GM12874 (cell line): ENCODE data around the gene ATP1A4.

Experiments used
- CTCF ChIP-seq: IDR thresholded peaks from 2 replicates; pipeline ENCODE4 v1.5.1; 2011; ENCODE audit warnings: low read depth, mild to moderate bottlenecking, control low read depth, low read length, moderate library complexity; ENCODE audit not compliant: insufficient read depth

Gene ATP1A4

GRCh38 chr1:160117709-160118183, 33.7 kb upstream of the ATP1A4 start:
- no peak for TF ChIP-seq CTCF

- TF ChIP-seq CTCF = no peak
These were observed 32.5 kb upstream of the ATP1A4 start for GRCh38 chr1:160118928-160119327.

- no peak for TF ChIP-seq CTCF
These were observed 30.6 kb upstream of the ATP1A4 start for GRCh38 chr1:160120797-160121196.

- no peak for TF ChIP-seq CTCF
These were observed 30.0 kb upstream of the ATP1A4 start for GRCh38 chr1:160121388-160121787.

- no peak for TF ChIP-seq CTCF
These were observed 28.4 kb upstream of the ATP1A4 start for GRCh38 chr1:160122978-160123495.

- no peak for TF ChIP-seq CTCF
These were observed 27.7 kb upstream of the ATP1A4 start for GRCh38 chr1:160123726-160124125.

- TF ChIP-seq CTCF = no peak
These were observed 26.5 kb upstream of the ATP1A4 start for GRCh38 chr1:160124705-160125478.
